ENCODE results near the gene ARHGAP8.
"Not testable (repeated sequence)": the region's sequence is repeated elsewhere in the genome, so short reads cannot be mapped to it uniquely, and the experiment has no call there.

Gene ARHGAP8

GRCh38 chr22:44793106-44793505 is 40.7 kb downstream of the ARHGAP8 start:
- no peak overlapping the region for H3K4me3 ChIP-seq (ENCODE audit: extremely low read depth, insufficient read depth, low read length, poor library complexity, severe bottlenecking)
- H3K4me1 ChIP-seq (ENCODE audit: control insufficient read depth, insufficient read depth, low read length, poor library complexity, severe bottlenecking) = peaks cover 13% of the 10 kb centered on the region
- 88 to 90% methylated on average over 8 to 10 of the region's 10 CpGs for WGBS, 2 experiments (ENCODE audit: insufficient coverage in 2 of 2)
- H3K27ac ChIP-seq (ENCODE audit: low read depth, low read length, severe bottlenecking) = no peak overlapping the region
- H3K9me3 ChIP-seq (ENCODE audit: control insufficient read depth, low read length) = no peaks in the 10 kb centered on the region
- no peaks in the 10 kb centered on the region for H3K36me3 ChIP-seq (ENCODE audit: control insufficient read depth, insufficient read depth, low read length)

- WGBS, 2 experiments (ENCODE audit: insufficient coverage in 2 of 2) = 90% methylated on average over 18 of the region's 24 CpGs
- no peak overlapping the region for H3K4me3 ChIP-seq (ENCODE audit: extremely low read depth, insufficient read depth, low read length, poor library complexity, severe bottlenecking)
- H3K9me3 ChIP-seq (ENCODE audit: control insufficient read depth, low read length) = no peaks in the 10 kb centered on the region
- peaks cover 13% of the 10 kb centered on the region for H3K4me1 ChIP-seq (ENCODE audit: control insufficient read depth, insufficient read depth, low read length, poor library complexity, severe bottlenecking)
- no peaks in the 10 kb centered on the region for H3K36me3 ChIP-seq (ENCODE audit: control insufficient read depth, insufficient read depth, low read length)
- no peak overlapping the region for H3K27ac ChIP-seq (ENCODE audit: low read depth, low read length, severe bottlenecking)
Observed at GRCh38 chr22:44793506-44794172, 41.3 kb downstream of the ARHGAP8 start.

- Histone ChIP-seq H3K4me1 (ENCODE audit: control insufficient read depth, insufficient read depth, low read length, poor library complexity, severe bottlenecking) (peaks cover 16% of the 10 kb centered on the region), H3K4me3 (ENCODE audit: extremely low read depth, insufficient read depth, low read length, poor library complexity, severe bottlenecking) (no peak overlapping the region), H3K9me3 (ENCODE audit: control insufficient read depth, low read length) (no peaks in the 10 kb centered on the region), H3K36me3 (ENCODE audit: control insufficient read depth, insufficient read depth, low read length) (no peaks in the 10 kb centered on the region), H3K27ac (ENCODE audit: low read depth, low read length, severe bottlenecking) (no peak overlapping the region)
- 58 to 59% methylated on average over 11 of the region's 18 CpGs for WGBS, 2 experiments (ENCODE audit: insufficient coverage in 2 of 2)
Observed at GRCh38 chr22:44795701-44796630, 43.6 kb downstream of the ARHGAP8 start.

DNA sequence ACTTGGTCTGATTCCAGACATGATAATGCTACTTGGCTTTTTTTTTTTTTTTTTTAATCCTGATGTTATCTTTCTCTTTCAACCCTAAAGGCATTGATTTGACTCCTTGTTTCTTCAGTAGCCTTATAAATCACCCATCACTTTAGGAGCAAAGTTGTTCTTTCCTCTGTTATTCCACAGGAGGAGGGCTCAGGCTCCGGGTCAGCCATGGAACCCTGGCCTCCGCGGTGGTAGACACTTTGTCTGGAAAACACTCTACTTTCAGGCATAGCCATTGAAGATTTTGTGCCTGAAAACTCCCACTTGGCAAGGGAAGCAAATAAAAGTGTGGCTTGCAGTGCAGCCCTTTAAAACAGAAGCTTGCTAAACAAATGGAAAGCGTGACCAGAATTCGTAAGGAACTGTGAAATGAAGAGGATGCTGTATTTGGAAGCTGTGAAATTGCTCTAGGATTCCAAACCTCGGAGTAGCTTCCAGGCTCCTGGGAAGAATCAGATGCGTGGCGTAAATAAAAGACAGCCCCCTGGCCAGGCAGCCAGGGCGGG is 44.9 kb downstream of the ARHGAP8 start:
- Histone ChIP-seq H3K9me3 (ENCODE audit: control insufficient read depth, low read length) (no peaks in the 10 kb centered on the region), H3K36me3 (ENCODE audit: control insufficient read depth, insufficient read depth, low read length) (no peaks in the 10 kb centered on the region), H3K4me1 (ENCODE audit: control insufficient read depth, insufficient read depth, low read length, poor library complexity, severe bottlenecking) (peaks cover 16% of the 10 kb centered on the region), H3K27ac (ENCODE audit: low read depth, low read length, severe bottlenecking) (no peak overlapping the region), H3K4me3 (ENCODE audit: extremely low read depth, insufficient read depth, low read length, poor library complexity, severe bottlenecking) (no peak overlapping the region)
- WGBS, 2 experiments (ENCODE audit: insufficient coverage in 2 of 2) = 76 to 79% methylated on average over 6 to 9 of the region's 9 CpGs

DNA sequence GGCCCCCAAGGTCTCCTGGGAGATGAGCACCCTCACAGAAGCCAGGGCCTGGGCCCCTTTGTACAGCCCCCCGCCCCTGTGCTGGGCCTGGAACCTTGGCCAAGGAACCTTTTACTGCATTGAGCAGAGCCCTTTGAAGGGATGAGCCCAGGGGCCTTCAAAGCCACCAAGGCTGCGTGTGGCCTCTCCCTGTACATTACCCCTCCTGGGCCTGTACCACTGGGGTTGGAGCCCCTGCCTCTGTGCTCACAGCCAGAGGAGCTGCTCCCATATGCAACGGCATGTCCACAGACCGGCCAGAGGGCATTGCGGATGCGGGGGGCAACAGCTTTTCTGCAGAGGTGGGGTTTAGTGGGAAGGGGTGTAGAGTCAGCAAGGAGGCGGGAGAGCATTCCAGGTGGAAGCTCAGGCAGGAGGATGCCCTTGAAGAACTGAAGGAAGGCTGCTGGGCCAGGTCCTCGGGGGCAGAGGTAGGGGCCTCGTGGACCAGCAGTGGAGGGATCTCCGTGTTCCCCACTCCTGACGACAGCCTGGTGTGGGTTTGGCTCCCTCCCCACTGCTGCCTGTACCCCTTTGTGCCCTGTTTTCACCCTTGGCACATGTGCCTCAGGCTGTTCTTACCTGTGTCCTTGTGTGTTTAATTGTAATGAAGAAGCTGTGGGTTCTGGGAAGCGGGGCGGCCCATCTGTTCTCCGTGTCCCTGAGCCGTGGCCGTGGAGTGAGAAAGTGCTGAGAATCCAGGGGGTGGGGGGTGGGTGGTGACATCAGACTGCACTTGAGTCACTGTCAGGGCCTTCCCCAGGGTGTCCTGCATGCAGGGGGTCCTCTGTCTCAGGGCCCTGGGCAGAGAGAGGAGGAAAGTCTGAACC is 46.9 kb downstream of the ARHGAP8 start:
- H3K27ac ChIP-seq (ENCODE audit: low read depth, low read length, severe bottlenecking) = no peak overlapping the region
- WGBS, 2 experiments (ENCODE audit: insufficient coverage in 2 of 2) = 88 to 91% methylated on average over 10 to 13 of the region's 16 CpGs
- H3K36me3 ChIP-seq (ENCODE audit: control insufficient read depth, insufficient read depth, low read length) = no peaks in the 10 kb centered on the region
- no peaks in the 10 kb centered on the region for H3K9me3 ChIP-seq (ENCODE audit: control insufficient read depth, low read length)
- H3K4me1 ChIP-seq (ENCODE audit: control insufficient read depth, insufficient read depth, low read length, poor library complexity, severe bottlenecking) = peaks cover 16% of the 10 kb centered on the region
- no peak overlapping the region for H3K4me3 ChIP-seq (ENCODE audit: extremely low read depth, insufficient read depth, low read length, poor library complexity, severe bottlenecking)

- not testable (repeated sequence) for H3K4me3 ChIP-seq (ENCODE audit: extremely low read depth, insufficient read depth, low read length, poor library complexity, severe bottlenecking); H3K9me3 ChIP-seq (ENCODE audit: control insufficient read depth, low read length); H3K27ac ChIP-seq (ENCODE audit: low read depth, low read length, severe bottlenecking); H3K36me3 ChIP-seq (ENCODE audit: control insufficient read depth, insufficient read depth, low read length)
- 86 to 89% methylated on average over 6 to 8 of the region's 17 CpGs for WGBS, 2 experiments (ENCODE audit: insufficient coverage in 2 of 2)
- H3K4me1 ChIP-seq (ENCODE audit: control insufficient read depth, insufficient read depth, low read length, poor library complexity, severe bottlenecking) = peaks cover 16% of the 10 kb centered on the region
Observed at GRCh38 chr22:44799946-44800634, 47.7 kb downstream of the ARHGAP8 start.

DNA sequence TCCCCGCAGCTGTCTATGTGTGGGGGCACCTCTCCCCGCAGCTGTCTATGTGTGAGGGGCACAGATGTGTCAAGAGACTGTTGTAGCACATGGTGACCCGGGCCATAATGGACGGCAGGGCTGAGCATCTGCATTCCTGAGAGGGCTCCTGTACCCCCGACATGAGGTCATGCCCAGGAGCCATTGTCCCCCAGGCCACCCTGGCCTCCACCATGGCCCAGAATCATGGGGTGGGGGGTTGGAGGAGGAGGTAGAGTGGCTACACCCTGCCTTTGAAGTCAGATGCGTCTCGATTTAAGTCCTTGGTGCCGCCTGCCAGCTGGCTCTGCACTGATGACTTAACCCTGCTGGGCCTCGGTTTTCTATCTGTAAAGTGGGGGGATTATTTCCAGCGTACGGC is 49.1 kb downstream of the ARHGAP8 start:
- Histone ChIP-seq H3K9me3 (ENCODE audit: control insufficient read depth, low read length) (no peaks in the 10 kb centered on the region), H3K4me1 (ENCODE audit: control insufficient read depth, insufficient read depth, low read length, poor library complexity, severe bottlenecking) (peaks cover 11% of the 10 kb centered on the region), H3K4me3 (ENCODE audit: extremely low read depth, insufficient read depth, low read length, poor library complexity, severe bottlenecking) (no peak overlapping the region), H3K27ac (ENCODE audit: low read depth, low read length, severe bottlenecking) (no peak overlapping the region), H3K36me3 (ENCODE audit: control insufficient read depth, insufficient read depth, low read length) (no peaks in the 10 kb centered on the region)
- WGBS, 2 experiments (ENCODE audit: insufficient coverage in 2 of 2) = 75 to 78% methylated on average over 9 to 10 of the region's 11 CpGs

DNA sequence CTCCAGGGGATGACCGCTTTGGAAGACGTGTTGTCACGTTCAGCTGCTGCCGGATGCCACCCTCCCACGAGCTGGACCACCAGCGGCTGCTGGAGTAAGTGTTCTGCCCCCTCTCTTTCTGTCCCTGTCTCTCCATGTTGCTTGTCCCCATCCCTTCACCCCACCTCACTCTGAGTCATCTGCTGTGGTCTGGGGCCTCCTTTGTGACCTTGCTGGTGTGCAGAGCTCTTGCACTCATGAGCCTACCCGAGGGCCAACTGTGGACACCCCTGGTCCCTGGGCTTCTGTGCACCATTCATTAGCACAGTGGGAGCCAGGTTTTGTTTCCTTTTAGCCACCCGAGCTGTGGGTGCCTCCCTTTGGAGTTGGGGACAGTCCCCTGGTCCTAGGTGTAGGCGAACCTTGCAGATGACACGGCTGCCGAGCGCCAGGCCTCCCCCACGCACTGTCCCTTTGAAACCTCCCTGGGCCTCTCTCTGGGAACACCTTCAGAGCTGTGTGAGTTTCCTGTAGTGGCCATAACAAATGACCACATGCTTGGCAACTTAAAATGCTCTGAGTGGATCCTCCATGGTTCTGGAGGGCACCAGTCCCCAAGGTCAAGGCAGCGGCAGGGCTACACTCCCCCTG is 49.8 kb downstream of the ARHGAP8 start:
- Histone ChIP-seq H3K9me3 (ENCODE audit: control insufficient read depth, low read length) (no peaks in the 10 kb centered on the region), H3K27ac (ENCODE audit: low read depth, low read length, severe bottlenecking) (no peak overlapping the region), H3K4me1 (ENCODE audit: control insufficient read depth, insufficient read depth, low read length, poor library complexity, severe bottlenecking) (peaks cover 4% of the 10 kb centered on the region), H3K36me3 (ENCODE audit: control insufficient read depth, insufficient read depth, low read length) (no peaks in the 10 kb centered on the region), H3K4me3 (ENCODE audit: extremely low read depth, insufficient read depth, low read length, poor library complexity, severe bottlenecking) (no peak overlapping the region)
- WGBS, 2 experiments (ENCODE audit: insufficient coverage in 2 of 2) = 95% methylated on average over 14 of the region's 14 CpGs

- Histone ChIP-seq H3K9me3 (ENCODE audit: control insufficient read depth, low read length) (no peaks in the 10 kb centered on the region), H3K27ac (ENCODE audit: low read depth, low read length, severe bottlenecking) (no peak overlapping the region), H3K4me1 (ENCODE audit: control insufficient read depth, insufficient read depth, low read length, poor library complexity, severe bottlenecking) (peaks cover 3% of the 10 kb centered on the region), H3K4me3 (ENCODE audit: extremely low read depth, insufficient read depth, low read length, poor library complexity, severe bottlenecking) (no peak overlapping the region), H3K36me3 (ENCODE audit: control insufficient read depth, insufficient read depth, low read length) (no peaks in the 10 kb centered on the region)
- 81 to 85% methylated on average over 5 to 6 of the region's 6 CpGs for WGBS, 2 experiments (ENCODE audit: insufficient coverage in 2 of 2)
Observed at GRCh38 chr22:44802956-44803355, 50.6 kb downstream of the ARHGAP8 start.
